Prostate gland (tissue), 2 donors: ENCODE measurements around the gene EBF3. TPM values are rescaled to one million over a fixed set of nuclear protein-coding genes. Genes with fewer than 3 reads are reported as not detected.

Experiments
- DNase-seq: peaks from one replicate; pipeline ENCODE4 v3.0.0-alpha.2; 2019; ENCODE audit warnings: low spot score
- H3K27ac ChIP-seq, 2 donors: fragments of 200-600 bp; sonication (generic); 2 replicates each; pipeline ENCODE4 v1.5.1; 2017 to 2019
- H3K27me3 ChIP-seq: fragments of 200-600 bp; sonication (generic); replicated peaks from 2 replicates; pipeline ENCODE4 v1.5.1; 2019; ENCODE audit not compliant: insufficient read depth
- H3K36me3 ChIP-seq, 2 donors: fragments of 200-600 bp; sonication (generic); 1 replicate in 1 of 2; 2 replicates in 1 of 2; pipeline versions ENCODE4 v1.5.1 to v1.8.1; 2017 to 2019
- H3K4me1 ChIP-seq: fragments of 200-600 bp; sonication (generic); replicated peaks from 2 replicates; pipeline ENCODE4 v1.5.1; 2019
- H3K4me3 ChIP-seq, 2 donors: fragments of 200-600 bp; sonication (generic); 2 replicates each; pipeline ENCODE4 v1.5.1; 2017 to 2019
- H3K9me3 ChIP-seq: fragments of 200-600 bp; sonication (generic); 2 replicates; pipeline ENCODE4 v1.5.1; 2017
- POLR2A ChIP-seq: fragments of 450-650 bp; IDR thresholded peaks from one replicate; pipeline ENCODE4 v1.6.1; 2016; ENCODE audit warnings: antibody characterized with exemption, mild to moderate bottlenecking
- POLR2AphosphoS5 ChIP-seq: sonication (generic); formaldehyde crosslinking; IDR thresholded peaks from one replicate; pipeline ENCODE4 v1.6.1; 2017; ENCODE audit warnings: antibody characterized with exemption
- WGBS: methylation state at CpG from one replicate; pipeline ENCODE4 v1.1.5; 2018; 5-methylcytosine and 5-hydroxymethylcytosine counted together
- intact Hi-C: fragments of 100-400 bp; cut with DNase I; formaldehyde crosslinking; loops from one replicate; pipeline ENCODE4 v1.14.2; 2022
- total RNA-seq, 2 donors: library from RNA; depleted of rRNA; stranded (reverse); fragments of >200 nt; gene quantifications; one replicate each; pipeline ENCODE4 v1.1.0, GENCODE V29; 2016
- TF ChIP-seq, protein P1 (sequence below), 4 experiments: fragments of 200-600 bp in 2 of 4; fragments of 450-650 bp in 2 of 4; sonication (generic) in 2 of 4; IDR thresholded peaks; 1 replicate in 3 of 4; 2 replicates in 1 of 4; pipeline ENCODE4 v1.5.1; 2016 to 2019; ENCODE audit warnings: antibody characterized with exemption in 4 of 4, mild to moderate bottlenecking in 2 of 4, moderate library complexity in 2 of 4

Gene EBF3
- total RNA-seq, 2 donors from 2014 or later = 1.5 to 7.8 TPM

DNA sequence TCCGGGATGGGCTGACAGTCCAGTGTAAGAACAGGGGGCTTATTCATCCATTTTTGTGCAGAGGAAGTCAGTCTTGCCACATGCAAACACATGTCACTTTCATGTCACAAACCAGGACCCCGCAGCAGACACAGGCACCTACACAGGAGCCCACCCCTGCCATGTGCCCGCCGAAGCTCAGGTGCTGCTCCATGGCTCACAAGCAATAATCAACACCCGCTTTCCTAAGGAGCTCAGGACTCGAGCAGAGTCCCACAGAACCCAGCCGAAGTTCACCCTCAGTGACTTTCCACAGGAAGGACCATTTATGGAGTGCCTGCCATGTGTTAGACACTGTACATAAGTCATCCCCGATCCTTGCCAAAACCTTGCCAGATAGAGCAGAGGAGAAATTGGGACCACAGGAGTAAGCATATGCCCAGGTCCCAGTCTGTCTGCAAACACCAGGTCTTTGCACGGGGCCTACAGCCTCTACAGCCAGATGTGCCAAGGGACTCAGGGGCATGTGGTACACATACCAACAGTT, 99.4 kb downstream of the EBF3 start:
- 84% methylated on average over 9 of the region's 9 CpGs for WGBS
- Histone ChIP-seq H3K9me3 (no peaks in the 10 kb centered on the region), H3K27me3 (no peaks in the 10 kb centered on the region), H3K36me3 (no peaks in the 10 kb centered on the region), H3K4me1 (no peaks in the 10 kb centered on the region), H3K27ac (no peak overlapping the region), H3K4me3 (no peak overlapping the region)
- intact Hi-C loops = no loop called here
- DNase-seq = no peak
- TF ChIP-seq POLR2AphosphoS5 = no peak
- TF ChIP-seq, protein P1, sequence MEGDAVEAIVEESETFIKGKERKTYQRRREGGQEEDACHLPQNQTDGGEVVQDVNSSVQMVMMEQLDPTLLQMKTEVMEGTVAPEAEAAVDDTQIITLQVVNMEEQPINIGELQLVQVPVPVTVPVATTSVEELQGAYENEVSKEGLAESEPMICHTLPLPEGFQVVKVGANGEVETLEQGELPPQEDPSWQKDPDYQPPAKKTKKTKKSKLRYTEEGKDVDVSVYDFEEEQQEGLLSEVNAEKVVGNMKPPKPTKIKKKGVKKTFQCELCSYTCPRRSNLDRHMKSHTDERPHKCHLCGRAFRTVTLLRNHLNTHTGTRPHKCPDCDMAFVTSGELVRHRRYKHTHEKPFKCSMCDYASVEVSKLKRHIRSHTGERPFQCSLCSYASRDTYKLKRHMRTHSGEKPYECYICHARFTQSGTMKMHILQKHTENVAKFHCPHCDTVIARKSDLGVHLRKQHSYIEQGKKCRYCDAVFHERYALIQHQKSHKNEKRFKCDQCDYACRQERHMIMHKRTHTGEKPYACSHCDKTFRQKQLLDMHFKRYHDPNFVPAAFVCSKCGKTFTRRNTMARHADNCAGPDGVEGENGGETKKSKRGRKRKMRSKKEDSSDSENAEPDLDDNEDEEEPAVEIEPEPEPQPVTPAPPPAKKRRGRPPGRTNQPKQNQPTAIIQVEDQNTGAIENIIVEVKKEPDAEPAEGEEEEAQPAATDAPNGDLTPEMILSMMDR (IDR thresholded peaks at IDR 0.05) = no peak

DNA sequence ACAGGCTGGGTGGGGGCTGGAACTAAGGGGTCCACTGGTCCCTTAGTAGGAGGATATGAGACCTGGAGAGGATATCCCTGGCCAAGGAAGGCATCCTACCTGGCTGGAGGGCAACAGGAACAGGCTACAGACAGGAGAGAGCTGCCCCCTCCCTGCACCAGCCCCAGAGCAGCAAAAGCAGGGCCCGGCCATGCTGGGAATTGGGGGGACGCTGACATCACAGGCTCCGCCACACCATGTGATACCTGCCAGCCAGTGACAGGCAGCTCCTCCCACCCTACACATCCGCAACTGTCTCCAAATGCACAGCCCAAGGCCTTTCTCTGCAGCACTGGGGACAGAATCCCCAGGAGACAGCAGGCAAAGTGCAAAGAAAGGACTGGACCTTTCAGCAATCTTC, 100.0 kb downstream of the EBF3 start:
- no peaks in the 10 kb centered on the region for H3K36me3 ChIP-seq
- intact Hi-C loops = no loop called here
- DNase-seq = no peak
- no peaks in the 10 kb centered on the region for H3K27me3 ChIP-seq
- no peaks in the 10 kb centered on the region for H3K9me3 ChIP-seq
- no peak overlapping the region for H3K27ac ChIP-seq
- H3K4me1 ChIP-seq = no peaks in the 10 kb centered on the region
- no peak overlapping the region for H3K4me3 ChIP-seq
- WGBS = 98% methylated on average over 4 of the region's 4 CpGs
- TF ChIP-seq POLR2A (no peak), POLR2AphosphoS5 (no peak)
- TF ChIP-seq, protein P1 (IDR thresholded peaks at IDR 0.05) = no peak

DNA sequence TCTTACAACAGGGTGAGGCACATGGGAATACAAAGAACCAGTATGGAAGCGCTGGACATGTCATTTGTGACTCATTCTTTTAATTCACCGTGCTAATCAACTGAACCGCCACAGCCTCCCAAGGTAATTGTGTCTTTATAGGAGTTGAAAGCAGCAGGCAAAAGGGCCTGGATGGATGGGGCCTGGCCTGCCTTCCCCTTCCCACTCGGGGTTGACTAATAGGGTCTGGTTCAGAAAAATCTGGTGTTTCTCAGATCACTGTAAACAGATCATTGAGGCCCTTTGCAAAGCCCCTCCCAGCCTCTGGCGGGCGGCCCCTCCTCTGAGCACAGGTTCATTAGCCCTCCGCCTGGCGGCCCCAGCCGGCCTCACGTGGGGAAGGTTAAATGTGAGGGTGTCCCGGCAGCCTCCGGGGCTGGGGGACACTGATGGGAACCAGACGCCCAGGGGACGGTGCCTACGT, 100.8 kb downstream of the EBF3 start:
- Histone ChIP-seq H3K9me3 (no peaks in the 10 kb centered on the region), H3K27me3 (no peaks in the 10 kb centered on the region), H3K4me3 (no peak overlapping the region), H3K4me1 (no peaks in the 10 kb centered on the region), H3K36me3 (no peaks in the 10 kb centered on the region), H3K27ac (no peak overlapping the region)
- WGBS = 71% methylated on average over 15 of the region's 15 CpGs
- TF ChIP-seq POLR2A (no peak), POLR2AphosphoS5 (no peak)
- TF ChIP-seq, protein P1 (IDR thresholded peaks at IDR 0.05) = no peak
- intact Hi-C loops = no loop called here
- no peak for DNase-seq

DNA sequence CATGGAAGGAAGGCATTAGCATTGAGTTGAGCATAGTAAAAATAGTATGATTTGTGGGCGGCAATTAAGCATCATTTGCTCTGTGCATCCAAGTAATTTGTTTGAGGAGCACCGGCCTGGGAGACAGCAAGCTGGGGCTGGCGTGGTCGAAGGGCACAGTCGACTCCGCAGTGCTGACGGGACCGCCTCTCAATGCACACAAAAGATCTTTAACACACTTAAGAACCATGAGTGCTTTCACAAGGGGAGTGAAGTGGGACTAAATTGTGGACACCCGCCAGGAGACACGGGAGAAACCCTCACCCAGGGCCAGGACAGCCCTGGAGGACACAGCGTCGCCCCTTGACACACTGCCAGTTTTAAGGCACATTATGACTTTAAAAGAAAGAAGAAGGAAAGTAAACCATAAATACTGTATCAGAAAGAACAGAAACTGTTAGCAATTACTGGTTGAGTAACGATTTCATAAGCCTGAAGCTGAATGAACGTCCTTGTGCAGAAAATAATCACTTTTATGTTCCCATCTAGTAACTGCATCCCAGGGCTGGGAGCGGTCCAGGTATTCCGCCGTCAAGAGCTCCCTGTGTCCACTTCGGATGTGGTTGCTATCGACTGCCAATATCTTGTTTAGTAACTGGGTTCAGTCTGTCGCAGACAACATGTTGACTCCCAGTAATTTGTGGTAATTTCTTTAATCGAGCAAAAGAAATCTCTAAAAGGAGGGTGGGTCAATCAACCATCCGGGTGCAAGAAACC, 102.1 kb downstream of the EBF3 start:
- H3K36me3 ChIP-seq = no peaks in the 10 kb centered on the region
- no peaks in the 10 kb centered on the region for H3K9me3 ChIP-seq
- WGBS = 75% methylated on average over 22 of the region's 22 CpGs
- DNase-seq = no peak
- H3K27ac ChIP-seq = no peak overlapping the region
- no peaks in the 10 kb centered on the region for H3K4me1 ChIP-seq
- TF ChIP-seq, protein P1 (IDR thresholded peaks at IDR 0.05) = no peak
- no peak for TF ChIP-seq POLR2AphosphoS5
- no peak for TF ChIP-seq POLR2A
- H3K27me3 ChIP-seq = no peaks in the 10 kb centered on the region
- intact Hi-C loops = no loop called here
- H3K4me3 ChIP-seq = no peak overlapping the region

DNA sequence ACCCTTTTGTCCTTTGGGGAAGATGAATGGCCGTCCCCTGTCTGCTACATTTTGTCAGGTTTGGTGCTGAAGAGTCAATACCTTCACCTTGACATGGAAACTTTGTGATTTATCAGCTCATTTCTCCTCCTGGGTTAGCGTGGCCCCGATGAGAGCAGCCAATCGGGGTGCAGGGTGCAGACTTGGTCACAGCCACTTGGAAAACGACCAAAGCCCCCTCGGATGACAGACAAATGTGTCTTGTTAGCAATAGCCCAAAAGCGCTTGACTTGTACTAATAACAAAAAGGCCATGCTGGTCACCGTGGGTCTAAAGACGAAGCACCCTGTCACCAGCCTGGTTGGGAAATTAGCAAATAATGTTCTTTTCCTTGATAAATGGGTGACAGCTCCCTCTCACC, 103.7 kb downstream of the EBF3 start:
- Histone ChIP-seq H3K4me1 (no peaks in the 10 kb centered on the region), H3K36me3 (no peaks in the 10 kb centered on the region), H3K4me3 (no peak overlapping the region), H3K27me3 (peaks cover 5% of the 10 kb centered on the region), H3K9me3 (no peaks in the 10 kb centered on the region), H3K27ac (no peak overlapping the region)
- TF ChIP-seq, protein P1 (IDR thresholded peaks at IDR 0.05) = no peak
- no peak for TF ChIP-seq POLR2A
- TF ChIP-seq POLR2AphosphoS5 = no peak
- intact Hi-C loops = no loop called here
- WGBS = 90% methylated on average over 9 of the region's 9 CpGs
- no peak for DNase-seq
